NCI-H2107 treated with DMSO at 0.1 percent for 48 hours (cell line): Measurements from ENCODE around the gene KIF4A.
A peak's percentile ranks its signal among the peaks of the same experiment; 100 is the strongest.
"Not testable (repeated sequence)": the region's sequence is repeated elsewhere in the genome, so short reads cannot be mapped to it uniquely, and the experiment has no call there.

Experiments
- DNase-seq: peaks from one replicate; lab custom pipeline; 2025; ENCODE audit not compliant: unreplicated experiment; lab: John Stamatoyannopoulos, UW

KIF4A gene, protein sequence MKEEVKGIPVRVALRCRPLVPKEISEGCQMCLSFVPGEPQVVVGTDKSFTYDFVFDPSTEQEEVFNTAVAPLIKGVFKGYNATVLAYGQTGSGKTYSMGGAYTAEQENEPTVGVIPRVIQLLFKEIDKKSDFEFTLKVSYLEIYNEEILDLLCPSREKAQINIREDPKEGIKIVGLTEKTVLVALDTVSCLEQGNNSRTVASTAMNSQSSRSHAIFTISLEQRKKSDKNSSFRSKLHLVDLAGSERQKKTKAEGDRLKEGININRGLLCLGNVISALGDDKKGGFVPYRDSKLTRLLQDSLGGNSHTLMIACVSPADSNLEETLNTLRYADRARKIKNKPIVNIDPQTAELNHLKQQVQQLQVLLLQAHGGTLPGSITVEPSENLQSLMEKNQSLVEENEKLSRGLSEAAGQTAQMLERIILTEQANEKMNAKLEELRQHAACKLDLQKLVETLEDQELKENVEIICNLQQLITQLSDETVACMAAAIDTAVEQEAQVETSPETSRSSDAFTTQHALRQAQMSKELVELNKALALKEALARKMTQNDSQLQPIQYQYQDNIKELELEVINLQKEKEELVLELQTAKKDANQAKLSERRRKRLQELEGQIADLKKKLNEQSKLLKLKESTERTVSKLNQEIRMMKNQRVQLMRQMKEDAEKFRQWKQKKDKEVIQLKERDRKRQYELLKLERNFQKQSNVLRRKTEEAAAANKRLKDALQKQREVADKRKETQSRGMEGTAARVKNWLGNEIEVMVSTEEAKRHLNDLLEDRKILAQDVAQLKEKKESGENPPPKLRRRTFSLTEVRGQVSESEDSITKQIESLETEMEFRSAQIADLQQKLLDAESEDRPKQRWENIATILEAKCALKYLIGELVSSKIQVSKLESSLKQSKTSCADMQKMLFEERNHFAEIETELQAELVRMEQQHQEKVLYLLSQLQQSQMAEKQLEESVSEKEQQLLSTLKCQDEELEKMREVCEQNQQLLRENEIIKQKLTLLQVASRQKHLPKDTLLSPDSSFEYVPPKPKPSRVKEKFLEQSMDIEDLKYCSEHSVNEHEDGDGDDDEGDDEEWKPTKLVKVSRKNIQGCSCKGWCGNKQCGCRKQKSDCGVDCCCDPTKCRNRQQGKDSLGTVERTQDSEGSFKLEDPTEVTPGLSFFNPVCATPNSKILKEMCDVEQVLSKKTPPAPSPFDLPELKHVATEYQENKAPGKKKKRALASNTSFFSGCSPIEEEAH

GRCh38 chrX:70289793-70290770 is at the start of gene KIF4A, which contains the start of gene PDZD11:
Gene KIF4A, plus strand, starts transcription at chrX:70290104. Its CDS starts 355 bp downstream, at chrX:70290459.
Gene PDZD11, minus strand, starts transcription at chrX:70289927. Its CDS starts 586 bp downstream, at chrX:70289341.
- peak; percentile 53 for DNase-seq

GRCh38 chrX:70240751-70241150 is 49.2 kb upstream of the KIF4A start:
- DNase-seq: no peak

GRCh38 chrX:70241501-70241900 is 48.4 kb upstream of the KIF4A start:
- DNase-seq: no peak

- not testable (repeated sequence) for DNase-seq
These were observed 46.3 kb upstream of the KIF4A start for GRCh38 chrX:70243601-70244000.

DNA sequence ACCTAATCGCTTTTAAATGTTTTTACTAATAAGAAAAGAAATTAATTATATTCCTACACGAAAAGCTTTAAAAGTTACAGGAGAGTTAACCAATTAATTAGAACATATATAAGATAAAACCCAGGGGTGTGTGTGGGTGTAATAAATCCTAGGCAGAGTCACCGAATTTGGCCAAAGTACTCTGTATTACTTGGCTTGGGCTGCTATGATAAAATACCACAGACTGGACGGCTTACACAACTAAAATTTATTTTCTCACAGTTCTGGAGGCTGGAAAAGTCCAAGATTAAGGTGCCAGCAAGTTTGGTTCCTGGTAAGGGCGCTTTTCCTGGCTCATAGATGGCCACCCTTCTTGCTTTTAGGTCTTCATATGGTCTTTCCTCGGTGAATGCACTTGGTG is 45.0 kb upstream of the KIF4A start:
- no peak for DNase-seq

- no peak for DNase-seq
These were observed 42.7 kb upstream of the KIF4A start for GRCh38 chrX:70247252-70247651.

DNA sequence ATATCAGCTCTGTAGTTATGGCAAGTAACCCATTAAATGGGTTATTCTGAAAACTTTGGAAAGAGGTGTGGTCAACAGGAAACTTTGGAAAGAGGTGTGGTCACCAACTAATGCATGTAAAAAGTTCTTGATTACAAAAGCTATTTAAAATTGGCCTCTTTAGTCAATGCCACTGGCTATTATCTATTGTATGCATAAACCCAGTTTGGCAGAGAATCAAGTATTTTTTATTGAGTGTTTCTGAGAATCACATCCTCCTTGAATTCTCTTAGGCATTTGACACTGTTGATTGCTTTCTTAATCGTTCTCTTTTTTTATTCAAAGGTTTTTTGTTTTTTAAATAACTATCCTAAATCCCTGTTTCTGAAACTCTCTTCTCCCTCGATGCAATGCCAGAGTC is 37.4 kb upstream of the KIF4A start:
- no peak for DNase-seq

GRCh38 chrX:70253377-70254062 is 36.4 kb upstream of the KIF4A start:
- no peak for DNase-seq

DNA sequence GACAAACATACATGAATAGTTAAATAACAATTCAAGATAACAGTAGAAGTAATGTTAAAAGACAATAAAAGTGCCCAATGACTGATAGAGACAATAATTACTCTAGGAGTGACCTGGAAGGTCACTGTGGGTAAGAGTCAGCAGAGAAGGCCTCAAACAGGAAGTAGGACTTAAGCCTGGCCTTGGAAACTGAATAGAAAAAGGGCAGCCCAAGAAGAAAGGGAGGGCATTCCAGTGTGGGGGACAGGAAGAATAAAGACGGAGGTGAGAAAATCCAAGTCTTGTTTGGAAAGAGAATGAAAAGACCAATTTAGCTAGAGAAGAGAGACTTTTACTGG is 35.9 kb upstream of the KIF4A start:
- no peak for DNase-seq

GRCh38 chrX:70254909-70255308 is 35.0 kb upstream of the KIF4A start:
- no peak for DNase-seq

GRCh38 chrX:70255452-70255851 is 34.5 kb upstream of the KIF4A start:
- no peak for DNase-seq

GRCh38 chrX:70257423-70258288 is 32.2 kb upstream of the KIF4A start:
- DNase-seq: no peak

GRCh38 chrX:70260104-70260503 is 29.8 kb upstream of the KIF4A start, which contains the start of gene P2RY4:
Gene P2RY4, minus strand, starts transcription at chrX:70260204. Its CDS starts 580 bp downstream, at chrX:70259624.
- no peak for DNase-seq

- DNase-seq: peak; percentile 7
These were observed 26.8 kb upstream of the KIF4A start for GRCh38 chrX:70262952-70263567.

- DNase-seq: no peak
These were observed 25.1 kb upstream of the KIF4A start for GRCh38 chrX:70264784-70265183.

DNA sequence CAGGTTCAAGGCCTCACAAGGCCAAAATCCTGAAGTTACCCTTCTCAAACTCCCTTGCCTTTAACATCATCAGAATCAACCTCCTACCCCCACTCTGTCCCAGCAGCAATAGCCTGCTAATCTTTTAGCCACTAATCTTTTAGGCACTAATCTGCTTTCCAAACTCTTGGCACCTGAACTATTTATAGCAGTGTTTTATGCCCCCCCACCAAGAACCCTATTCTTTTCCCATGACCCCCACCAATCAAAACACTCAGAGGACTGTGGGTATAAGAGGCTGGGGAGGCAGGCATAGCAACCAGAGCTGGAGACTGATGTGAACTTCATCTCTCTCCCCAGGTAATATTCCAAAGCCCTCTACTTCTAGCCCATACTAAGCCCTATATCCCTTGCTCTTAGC is 21.9 kb upstream of the KIF4A start, which contains the start of gene ARR3:
TSS of gene ARR3 (plus strand) at position 301 of the 400 bp plus-strand sequence. CDS start 1,052 bp downstream, outside the sequence.
- DNase-seq: no peak

DNA sequence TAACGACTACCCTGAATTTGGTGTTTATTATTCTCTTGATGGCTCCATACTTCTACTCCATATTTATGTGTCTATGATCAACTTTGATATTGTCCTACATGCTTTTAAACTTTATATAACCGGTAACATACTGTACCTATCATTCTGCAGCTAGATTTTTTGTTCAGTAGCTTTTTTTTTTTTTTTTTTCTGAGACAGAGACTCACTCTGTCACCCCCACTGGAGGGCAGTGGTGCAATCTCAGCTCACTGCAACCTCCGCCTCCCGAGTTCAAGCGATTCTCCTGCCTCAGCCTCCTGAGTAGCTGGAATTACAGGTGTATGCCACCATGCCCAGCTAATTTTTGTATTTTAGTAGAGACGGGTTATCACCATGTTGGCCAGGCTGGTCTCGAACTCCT is 15.9 kb upstream of the KIF4A start:
- DNase-seq: not testable (repeated sequence)

DNA sequence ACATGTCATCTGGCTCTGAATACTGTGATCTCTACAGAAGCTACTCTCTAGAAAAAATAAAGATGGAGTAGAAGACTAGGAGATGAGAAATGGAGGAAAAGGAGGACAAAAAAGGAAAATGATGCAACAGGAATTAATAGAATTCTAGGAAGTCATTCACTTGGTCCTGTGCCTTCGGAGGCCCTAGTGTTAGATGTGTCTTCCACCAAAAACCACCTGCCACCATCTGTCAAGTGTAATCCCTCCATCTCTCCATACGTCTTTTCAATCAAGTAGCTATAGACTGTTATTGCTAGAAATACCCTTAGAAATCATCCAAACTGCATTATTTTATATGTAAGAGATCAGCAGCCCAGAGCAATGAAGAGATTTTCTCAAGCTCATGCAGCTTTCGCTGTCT is 10.8 kb upstream of the KIF4A start:
- no peak for DNase-seq
